HEK293 (cell line): ENCODE measurements around the gene CREBL2.

Experiments
- CTCF ChIA-PET: fragments of 350-600 bp; formaldehyde crosslinking; extraction: SDS; loops from one replicate; lab custom pipeline; 2021; ENCODE audit warnings: antibody characterized with exemption; lab: Yijun Ruan, JAX
- POLR2A ChIA-PET: fragments of 300-600 bp; formaldehyde crosslinking; extraction: SDS; loops from one replicate; lab custom pipeline; 2020; ENCODE audit warnings: antibody characterized with exemption, inconsistent platforms; lab: Yijun Ruan, JAX
- H3K27ac ChIP-seq: fragments of 200-500 bp; sonication (Bioruptor generic); 2 replicates; pipeline ENCODE4 v1.5.1; 2014; ENCODE audit warnings: low read depth, low read length, control low read depth, inconsistent platforms; ENCODE audit errors: extremely low read depth
- H3K36me3 ChIP-seq, 2 experiments: fragments of 200-500 bp in 1 of 2; sonication (Bioruptor generic) in 1 of 2; 1 replicate in 1 of 2; 2 replicates in 1 of 2; pipeline ENCODE4 v1.5.1; 2014 to 2017; ENCODE audit warnings: inconsistent platforms in 2 of 2, low read length in 2 of 2; ENCODE audit not compliant: control insufficient read depth in 2 of 2, insufficient read depth in 1 of 2
- H3K4me1 ChIP-seq: fragments of 200-500 bp; sonication (Bioruptor generic); 2 replicates; pipeline ENCODE4 v1.5.1; 2014; ENCODE audit warnings: mild to moderate bottlenecking, low read length, inconsistent platforms; ENCODE audit not compliant: control insufficient read depth, insufficient read depth
- H3K4me3 ChIP-seq: 2 replicates; pipeline ENCODE4 v1.5.1; 2011; ENCODE audit warnings: low read depth, mild to moderate bottlenecking, control low read depth, low read length, moderate library complexity
- H3K9me3 ChIP-seq: fragments of 200-500 bp; sonication (Bioruptor generic); 2 replicates; pipeline ENCODE4 v1.5.1; 2014; ENCODE audit warnings: low read depth, low read length, inconsistent platforms; ENCODE audit not compliant: control insufficient read depth, insufficient read depth
- GLI2 ChIP-seq: fragments of 450-650 bp; formaldehyde crosslinking; IDR thresholded peaks from 2 replicates; pipeline ENCODE4; 2017; ENCODE audit warnings: missing biosample characterization, missing genetic modification characterization, low read depth, borderline replicate concordance
- IKZF3 ChIP-seq: fragments of 450-650 bp; IDR thresholded peaks from 2 replicates; pipeline ENCODE4 v1.5.0; 2018; ENCODE audit warnings: missing biosample characterization, mild to moderate bottlenecking, missing genetic modification characterization, moderate library complexity
- MZF1 ChIP-seq: fragments of 450-650 bp; formaldehyde crosslinking; IDR thresholded peaks from 2 replicates; pipeline ENCODE4 v1.5.1; 2017; ENCODE audit warnings: missing biosample characterization, missing genetic modification characterization, borderline replicate concordance
- SCRT1 ChIP-seq: fragments of 450-650 bp; formaldehyde crosslinking; IDR thresholded peaks from 2 replicates; pipeline ENCODE4 v1.5.1; 2016; ENCODE audit warnings: missing biosample characterization, missing genetic modification characterization, borderline replicate concordance
- ZBTB20 ChIP-seq: fragments of 450-650 bp; formaldehyde crosslinking; IDR thresholded peaks from 2 replicates; pipeline ENCODE4 v1.5.1; 2016; ENCODE audit warnings: missing biosample characterization, missing genetic modification characterization
- ZBTB8A ChIP-seq: fragments of 450-650 bp; formaldehyde crosslinking; IDR thresholded peaks from 2 replicates; pipeline ENCODE4 v1.5.1; 2016; ENCODE audit warnings: missing biosample characterization, missing genetic modification characterization
- ZFP37 ChIP-seq: fragments of 450-650 bp; formaldehyde crosslinking; IDR thresholded peaks from 2 replicates; pipeline ENCODE4 v1.5.1; 2016; ENCODE audit warnings: missing biosample characterization, missing genetic modification characterization
- ZNF140 ChIP-seq: fragments of 450-650 bp; formaldehyde crosslinking; IDR thresholded peaks from 2 replicates; pipeline ENCODE4 v1.5.1; 2016; ENCODE audit warnings: missing biosample characterization, missing genetic modification characterization
- ZNF19 ChIP-seq: fragments of 450-650 bp; formaldehyde crosslinking; IDR thresholded peaks from 2 replicates; pipeline ENCODE4; 2016; ENCODE audit warnings: missing biosample characterization, missing genetic modification characterization, low read depth
- ZNF23 ChIP-seq: fragments of 450-650 bp; formaldehyde crosslinking; IDR thresholded peaks from 2 replicates; pipeline ENCODE4 v1.5.1; 2016; ENCODE audit warnings: missing biosample characterization, missing genetic modification characterization, borderline replicate concordance
- ZNF239 ChIP-seq: fragments of 450-650 bp; formaldehyde crosslinking; IDR thresholded peaks from 2 replicates; pipeline ENCODE4 v1.5.1; 2016; ENCODE audit warnings: missing biosample characterization, missing genetic modification characterization
- ZNF24 ChIP-seq: fragments of 450-650 bp; formaldehyde crosslinking; IDR thresholded peaks from 2 replicates; pipeline ENCODE4 v1.5.1; 2016; ENCODE audit warnings: missing biosample characterization, missing genetic modification characterization
- ZNF302 ChIP-seq: fragments of 450-650 bp; formaldehyde crosslinking; IDR thresholded peaks from 2 replicates; pipeline ENCODE4 v1.5.1; 2016; ENCODE audit warnings: missing biosample characterization, missing genetic modification characterization, low read depth
- ZNF311 ChIP-seq: fragments of 450-650 bp; formaldehyde crosslinking; IDR thresholded peaks from 2 replicates; pipeline ENCODE4 v1.5.1; 2017; ENCODE audit warnings: missing biosample characterization, missing genetic modification characterization, borderline replicate concordance
- ZNF324 ChIP-seq: fragments of 450-650 bp; formaldehyde crosslinking; IDR thresholded peaks from 2 replicates; pipeline ENCODE4 v1.5.1; 2016; ENCODE audit warnings: missing biosample characterization, missing genetic modification characterization
- ZNF548 ChIP-seq: fragments of 450-650 bp; formaldehyde crosslinking; IDR thresholded peaks from 2 replicates; pipeline ENCODE4 v1.5.1; 2016; ENCODE audit warnings: missing biosample characterization, missing genetic modification characterization
- ZNF571 ChIP-seq: fragments of 450-650 bp; formaldehyde crosslinking; IDR thresholded peaks from 2 replicates; pipeline ENCODE4 v1.5.0; 2017; ENCODE audit warnings: missing biosample characterization, missing genetic modification characterization
- ZNF585B ChIP-seq: fragments of 450-650 bp; formaldehyde crosslinking; IDR thresholded peaks from 2 replicates; pipeline ENCODE4 v1.5.1; 2016; ENCODE audit warnings: missing biosample characterization, missing genetic modification characterization
- ZNF621 ChIP-seq: fragments of 450-650 bp; formaldehyde crosslinking; IDR thresholded peaks from 2 replicates; pipeline ENCODE4 v1.5.1; 2017; ENCODE audit warnings: missing biosample characterization, missing genetic modification characterization
- ZNF623 ChIP-seq: fragments of 450-650 bp; formaldehyde crosslinking; IDR thresholded peaks from 2 replicates; pipeline ENCODE4 v1.5.1; 2016; ENCODE audit warnings: missing biosample characterization, missing genetic modification characterization
- ZNF626 ChIP-seq: fragments of 450-650 bp; sonication (Bioruptor Pico); formaldehyde crosslinking; IDR thresholded peaks from 2 replicates; pipeline ENCODE4 v1.5.1; 2018; ENCODE audit warnings: missing biosample characterization, missing genetic modification characterization, inconsistent platforms
- ZNF658 ChIP-seq: fragments of 450-650 bp; formaldehyde crosslinking; IDR thresholded peaks from 2 replicates; pipeline ENCODE4; 2016; ENCODE audit warnings: missing biosample characterization, missing genetic modification characterization
- ZNF692 ChIP-seq: fragments of 450-650 bp; formaldehyde crosslinking; IDR thresholded peaks from 2 replicates; pipeline ENCODE4 v1.5.1; 2016; ENCODE audit warnings: missing biosample characterization, missing genetic modification characterization
- ZNF707 ChIP-seq: fragments of 450-650 bp; formaldehyde crosslinking; IDR thresholded peaks from 2 replicates; pipeline ENCODE4 v1.5.1; 2016; ENCODE audit warnings: missing biosample characterization, missing genetic modification characterization
- ZNF785 ChIP-seq: fragments of 450-650 bp; formaldehyde crosslinking; IDR thresholded peaks from 2 replicates; pipeline ENCODE4 v1.5.1; 2016; ENCODE audit warnings: missing biosample characterization, missing genetic modification characterization

The CREBL2 gene

GRCh38 chr12:12654691-12655460 is 43.2 kb downstream of the CREBL2 start (continued):
- no peak for TF ChIP-seq ZNF239 (tag by site-specific recombination)
- TF ChIP-seq, all 188 proteins: peak for 0

- Histone ChIP-seq H3K36me3 (no peaks in the 10 kb centered on the region), H3K4me3 (no peak overlapping the region), H3K9me3 (no peaks in the 10 kb centered on the region), H3K27ac (no peak overlapping the region), H3K4me1 (no peaks in the 10 kb centered on the region)
- TF ChIP-seq ZNF585B (tag by site-specific recombination) (no peak), SCRT1 (tag by site-specific recombination) (no peak), ZNF658 (no peak), ZNF692 (tag by site-specific recombination) (no peak), IKZF3 (tag by site-specific recombination) (no peak), ZNF571 (tag by site-specific recombination) (no peak), ZNF302 (tag by site-specific recombination) (no peak), ZNF785 (no peak), ZNF23 (no peak), ZNF548 (no peak), ZBTB20 (tag by site-specific recombination) (no peak), ZNF707 (no peak), ZNF24 (tag by site-specific recombination) (no peak), ZNF311 (no peak), ZNF140 (no peak), ZNF623 (tag by site-specific recombination) (no peak), ZBTB8A (no peak), GLI2 (no peak), ZFP37 (no peak)
- ChIA-PET POLR2A (no interaction called here), CTCF (interaction anchor here (0.5 kb wide), 1 partner anchor 19 kb away, joined by 3 read pairs; no protein-coding TSS in a partner anchor)
Observed at GRCh38 chr12:12660201-12660600, 48.5 kb downstream of the CREBL2 start.

- H3K36me3 ChIP-seq, result no peaks in the 10 kb centered on the region
- ChIA-PET CTCF (interaction anchor here (0.7 kb wide), 2 partner anchors 262 to 568 kb away, joined by 3 to 8 read pairs; no protein-coding TSS in a partner anchor), POLR2A (no interaction called here)
- H3K4me1 ChIP-seq, result 0 out of 2 replicates have a peak, but pooled peaks cover 1% of the 10 kb centered on the region
- H3K9me3 ChIP-seq, result no peaks in the 10 kb centered on the region
- H3K4me3 ChIP-seq, result no peak overlapping the region
- no peak for TF ChIP-seq ZNF621 (tag by site-specific recombination)
- TF ChIP-seq ZNF19 (tag by site-specific recombination), result no peak
- TF ChIP-seq ZFP37, result no peak
- TF ChIP-seq ZNF324, result no peak
- TF ChIP-seq MZF1, result no peak
- no peak for TF ChIP-seq ZNF626 (tag by site-specific recombination)
- no peak overlapping the region for H3K27ac ChIP-seq
Observed at GRCh38 chr12:12661086-12661856, 49.6 kb downstream of the CREBL2 start.
